Measurements from ENCODE around the gene NF1. TPM values are rescaled to one million over a fixed set of nuclear protein-coding genes. Genes with fewer than 3 reads are reported as not detected.
A peak's percentile ranks its signal among the peaks of the same experiment; 100 is the strongest.

NF1 gene
- total RNA-seq, 1 donor, result 67.0 TPM

GRCh38 chr17:31235110-31235509, 140.3 kb downstream of the NF1 start:
- no peaks in the 10 kb centered on the region for H4K20me1 ChIP-seq (ENCODE audit: insufficient read depth, low read length)
- DNase-seq (ENCODE audit: insufficient read length, low spot score, missing footprints), result no peak
- no peak overlapping the region for H2AFZ ChIP-seq (ENCODE audit: low read length)
- no peaks in the 10 kb centered on the region for H3K79me2 ChIP-seq (ENCODE audit: insufficient read depth, low read length)
- no peak overlapping the region for H3K27ac ChIP-seq (ENCODE audit: low read depth, low read length)
- no peak overlapping the region for H3K4me3 ChIP-seq (ENCODE audit: insufficient read depth, low read length)
- no peaks in the 10 kb centered on the region for H3K27me3 ChIP-seq (ENCODE audit: insufficient read depth, low read length)
- H3K4me2 ChIP-seq (ENCODE audit: insufficient read depth, low read length), result no peak overlapping the region
- TF ChIP-seq CTCF (IDR thresholded peaks at IDR 0.05; ENCODE audit: extremely low read depth, low read depth, low read length), result no peak
- H3K9me3 ChIP-seq (ENCODE audit: low read depth, low read length), result no peaks in the 10 kb centered on the region
- no peaks in the 10 kb centered on the region for H3K4me1 ChIP-seq (ENCODE audit: insufficient read depth, low read length)
- peaks cover 63% of the 10 kb centered on the region for H3K36me3 ChIP-seq (ENCODE audit: insufficient read depth, low read length)

- no peaks in the 10 kb centered on the region for H3K79me2 ChIP-seq (ENCODE audit: insufficient read depth, low read length)
- H3K36me3 ChIP-seq (ENCODE audit: insufficient read depth, low read length), result peaks cover 66% of the 10 kb centered on the region
- H3K9me3 ChIP-seq (ENCODE audit: low read depth, low read length), result no peaks in the 10 kb centered on the region
- no peak overlapping the region for H3K4me2 ChIP-seq (ENCODE audit: insufficient read depth, low read length)
- no peaks in the 10 kb centered on the region for H3K4me1 ChIP-seq (ENCODE audit: insufficient read depth, low read length)
- no peak overlapping the region for H3K4me3 ChIP-seq (ENCODE audit: insufficient read depth, low read length)
- no peak overlapping the region for H3K27ac ChIP-seq (ENCODE audit: low read depth, low read length)
- H4K20me1 ChIP-seq (ENCODE audit: insufficient read depth, low read length), result no peaks in the 10 kb centered on the region
- no peak for DNase-seq (ENCODE audit: insufficient read length, low spot score, missing footprints)
- no peaks in the 10 kb centered on the region for H3K27me3 ChIP-seq (ENCODE audit: insufficient read depth, low read length)
- no peak overlapping the region for H2AFZ ChIP-seq (ENCODE audit: low read length)
- TF ChIP-seq CTCF (IDR thresholded peaks at IDR 0.05; ENCODE audit: extremely low read depth, low read depth, low read length), result no peak
Observed at GRCh38 chr17:31236137-31236536, 141.4 kb downstream of the NF1 start.

GRCh38 chr17:31236712-31237111, 141.9 kb downstream of the NF1 start:
- no peaks in the 10 kb centered on the region for H4K20me1 ChIP-seq (ENCODE audit: insufficient read depth, low read length)
- no peak for TF ChIP-seq CTCF (IDR thresholded peaks at IDR 0.05; ENCODE audit: extremely low read depth, low read depth, low read length)
- H3K4me2 ChIP-seq (ENCODE audit: insufficient read depth, low read length), result no peak overlapping the region
- H3K27ac ChIP-seq (ENCODE audit: low read depth, low read length), result no peak overlapping the region
- DNase-seq (ENCODE audit: insufficient read length, low spot score, missing footprints), result peak; percentile 18
- H3K36me3 ChIP-seq (ENCODE audit: insufficient read depth, low read length), result peaks cover 64% of the 10 kb centered on the region
- H3K4me3 ChIP-seq (ENCODE audit: insufficient read depth, low read length), result no peak overlapping the region
- no peaks in the 10 kb centered on the region for H3K27me3 ChIP-seq (ENCODE audit: insufficient read depth, low read length)
- no peaks in the 10 kb centered on the region for H3K4me1 ChIP-seq (ENCODE audit: insufficient read depth, low read length)
- H3K79me2 ChIP-seq (ENCODE audit: insufficient read depth, low read length), result no peaks in the 10 kb centered on the region
- no peaks in the 10 kb centered on the region for H3K9me3 ChIP-seq (ENCODE audit: low read depth, low read length)
- H2AFZ ChIP-seq (ENCODE audit: low read length), result no peak overlapping the region

- Histone ChIP-seq H3K27ac (ENCODE audit: low read depth, low read length) (no peak overlapping the region), H3K4me3 (ENCODE audit: insufficient read depth, low read length) (no peak overlapping the region), H4K20me1 (ENCODE audit: insufficient read depth, low read length) (no peaks in the 10 kb centered on the region)
Observed at GRCh38 chr17:31241116-31241515, 146.3 kb downstream of the NF1 start.

More at GRCh38 chr17:31241116-31241515, 146.3 kb downstream of the NF1 start:
- Histone ChIP-seq H2AFZ (ENCODE audit: low read length) (no peak overlapping the region), H3K4me2 (ENCODE audit: insufficient read depth, low read length) (no peak overlapping the region), H3K27me3 (ENCODE audit: insufficient read depth, low read length) (no peaks in the 10 kb centered on the region), H3K4me1 (ENCODE audit: insufficient read depth, low read length) (peaks cover 5% of the 10 kb centered on the region), H3K36me3 (ENCODE audit: insufficient read depth, low read length) (peaks cover 79% of the 10 kb centered on the region), H3K9me3 (ENCODE audit: low read depth, low read length) (no peaks in the 10 kb centered on the region), H3K79me2 (ENCODE audit: insufficient read depth, low read length) (no peaks in the 10 kb centered on the region)
- no peak for TF ChIP-seq CTCF (IDR thresholded peaks at IDR 0.05; ENCODE audit: extremely low read depth, low read depth, low read length)
- DNase-seq (ENCODE audit: insufficient read length, low spot score, missing footprints), result no peak
